ENCODE data around the gene VILL. TPM values are rescaled to one million over a fixed set of nuclear protein-coding genes. Genes with fewer than 3 reads are reported as not detected.
A peak's percentile ranks its signal among the peaks of the same experiment; 100 is the strongest.

Gene VILL
- polyA plus RNA-seq, 2 donors = 4.9 to 16.7 TPM

- 90 to 94% methylated on average over 10 of the region's 10 CpGs for WGBS, 2 donors
- Histone ChIP-seq H3K27ac (ENCODE audit: low read depth in 2 of 2, low read length in 1 of 2) (no peak overlapping the region), H3K27me3 (ENCODE audit: control insufficient read depth in 1 of 2, insufficient read depth in 2 of 2, low read length in 2 of 2) (no peaks in the 10 kb centered on the region), H3K9me3 (ENCODE audit: control insufficient read depth in 2 of 2, insufficient read depth in 1 of 2, low read depth in 1 of 2, low read length in 1 of 2) (no peaks in the 10 kb centered on the region), H3K4me1 (ENCODE audit: control insufficient read depth in 2 of 2, insufficient read depth in 2 of 2, low read length in 1 of 2) (peaks cover 0 to 21% of the 10 kb centered on the region in 2 donors), H3K4me3 (ENCODE audit: low read depth in 1 of 2, low read length in 2 of 2) (no peak overlapping the region), H3K36me3 (ENCODE audit: control insufficient read depth in 2 of 2, insufficient read depth in 2 of 2, low read length in 1 of 2) (peaks cover 0 to 19% of the 10 kb centered on the region in 2 donors)
These were observed 6.8 kb downstream of the VILL start for GRCh38 chr3:37997342-37997741.

- 74 to 81% methylated on average over 6 of the region's 6 CpGs for WGBS, 2 donors
- no peaks in the 10 kb centered on the region for H3K9me3 ChIP-seq (ENCODE audit: control insufficient read depth in 2 of 2, insufficient read depth in 1 of 2, low read depth in 1 of 2, low read length in 1 of 2)
- peaks cover 0 to 21% of the 10 kb centered on the region in 2 donors for H3K36me3 ChIP-seq (ENCODE audit: control insufficient read depth in 2 of 2, insufficient read depth in 2 of 2, low read length in 1 of 2)
- H3K4me1 ChIP-seq (ENCODE audit: control insufficient read depth in 2 of 2, insufficient read depth in 2 of 2, low read length in 1 of 2) = peaks cover 0 to 19% of the 10 kb centered on the region in 2 donors
- no peak overlapping the region for H3K4me3 ChIP-seq (ENCODE audit: low read depth in 1 of 2, low read length in 2 of 2)
- peak overlapping the region; percentile 87 to 96 for H3K27ac ChIP-seq (ENCODE audit: low read depth in 2 of 2, low read length in 1 of 2)
- H3K27me3 ChIP-seq (ENCODE audit: control insufficient read depth in 1 of 2, insufficient read depth in 2 of 2, low read length in 2 of 2) = no peaks in the 10 kb centered on the region
These were observed 7.3 kb downstream of the VILL start for GRCh38 chr3:37997791-37998370.

- Histone ChIP-seq H3K27ac (ENCODE audit: low read depth in 2 of 2, low read length in 1 of 2) (no peak overlapping the region), H3K27me3 (ENCODE audit: control insufficient read depth in 1 of 2, insufficient read depth in 2 of 2, low read length in 2 of 2) (no peaks in the 10 kb centered on the region), H3K4me1 (ENCODE audit: control insufficient read depth in 2 of 2, insufficient read depth in 2 of 2, low read length in 1 of 2) (peaks cover 0 to 22% of the 10 kb centered on the region in 2 donors), H3K9me3 (ENCODE audit: control insufficient read depth in 2 of 2, insufficient read depth in 1 of 2, low read depth in 1 of 2, low read length in 1 of 2) (no peaks in the 10 kb centered on the region), H3K4me3 (ENCODE audit: low read depth in 1 of 2, low read length in 2 of 2) (no peak overlapping the region), H3K36me3 (ENCODE audit: control insufficient read depth in 2 of 2, insufficient read depth in 2 of 2, low read length in 1 of 2) (peaks cover 0 to 21% of the 10 kb centered on the region in 2 donors)
- WGBS, 2 donors = 86 to 89% methylated on average over 6 of the region's 6 CpGs
These were observed 9.2 kb downstream of the VILL start for GRCh38 chr3:37999836-38000235.

- Histone ChIP-seq H3K4me1 (ENCODE audit: control insufficient read depth in 2 of 2, insufficient read depth in 2 of 2, low read length in 1 of 2) (peaks cover 0 to 24% of the 10 kb centered on the region in 2 donors), H3K4me3 (ENCODE audit: low read depth in 1 of 2, low read length in 2 of 2) (no peak overlapping the region), H3K9me3 (ENCODE audit: control insufficient read depth in 2 of 2, insufficient read depth in 1 of 2, low read depth in 1 of 2, low read length in 1 of 2) (no peaks in the 10 kb centered on the region), H3K36me3 (ENCODE audit: control insufficient read depth in 2 of 2, insufficient read depth in 2 of 2, low read length in 1 of 2) (peaks cover 0 to 18% of the 10 kb centered on the region in 2 donors), H3K27me3 (ENCODE audit: control insufficient read depth in 1 of 2, insufficient read depth in 2 of 2, low read length in 2 of 2) (no peaks in the 10 kb centered on the region), H3K27ac (ENCODE audit: low read depth in 2 of 2, low read length in 1 of 2) (peak overlapping the region in 1 of 2 donors; percentile 6)
- WGBS, 2 donors = 93 to 95% methylated on average over 6 of the region's 6 CpGs
These were observed 9.8 kb downstream of the VILL start for GRCh38 chr3:38000242-38000916.

- no peaks in the 10 kb centered on the region for H3K9me3 ChIP-seq (ENCODE audit: control insufficient read depth in 2 of 2, insufficient read depth in 1 of 2, low read depth in 1 of 2, low read length in 1 of 2)
- 95% methylated on average over 6 of the region's 6 CpGs for WGBS, 2 donors
- no peak overlapping the region for H3K4me3 ChIP-seq (ENCODE audit: low read depth in 1 of 2, low read length in 2 of 2)
- H3K27me3 ChIP-seq (ENCODE audit: control insufficient read depth in 1 of 2, insufficient read depth in 2 of 2, low read length in 2 of 2) = no peaks in the 10 kb centered on the region
- H3K36me3 ChIP-seq (ENCODE audit: control insufficient read depth in 2 of 2, insufficient read depth in 2 of 2, low read length in 1 of 2) = peaks cover 0 to 18% of the 10 kb centered on the region in 2 donors
- H3K4me1 ChIP-seq (ENCODE audit: control insufficient read depth in 2 of 2, insufficient read depth in 2 of 2, low read length in 1 of 2) = peaks cover 0 to 30% of the 10 kb centered on the region in 2 donors
- H3K27ac ChIP-seq (ENCODE audit: low read depth in 2 of 2, low read length in 1 of 2) = no peak overlapping the region
These were observed 10.4 kb downstream of the VILL start for GRCh38 chr3:38000965-38001455.

GRCh38 chr3:38001456-38002081 lies 11.0 kb downstream of the VILL start:
- Histone ChIP-seq H3K27me3 (ENCODE audit: control insufficient read depth in 1 of 2, insufficient read depth in 2 of 2, low read length in 2 of 2) (no peaks in the 10 kb centered on the region), H3K27ac (ENCODE audit: low read depth in 2 of 2, low read length in 1 of 2) (no peak overlapping the region), H3K4me1 (ENCODE audit: control insufficient read depth in 2 of 2, insufficient read depth in 2 of 2, low read length in 1 of 2) (peaks cover 0 to 30% of the 10 kb centered on the region in 2 donors), H3K9me3 (ENCODE audit: control insufficient read depth in 2 of 2, insufficient read depth in 1 of 2, low read depth in 1 of 2, low read length in 1 of 2) (no peaks in the 10 kb centered on the region), H3K4me3 (ENCODE audit: low read depth in 1 of 2, low read length in 2 of 2) (no peak overlapping the region), H3K36me3 (ENCODE audit: control insufficient read depth in 2 of 2, insufficient read depth in 2 of 2, low read length in 1 of 2) (peaks cover 0 to 23% of the 10 kb centered on the region in 2 donors)
- WGBS, 2 donors = 84 to 88% methylated on average over 9 of the region's 9 CpGs

GRCh38 chr3:38002291-38002876 lies 11.8 kb downstream of the VILL start:
- no peak overlapping the region for H3K4me3 ChIP-seq (ENCODE audit: low read depth in 1 of 2, low read length in 2 of 2)
- no peaks in the 10 kb centered on the region for H3K9me3 ChIP-seq (ENCODE audit: control insufficient read depth in 2 of 2, insufficient read depth in 1 of 2, low read depth in 1 of 2, low read length in 1 of 2)
- peaks cover 3 to 30% of the 10 kb centered on the region in 2 donors for H3K36me3 ChIP-seq (ENCODE audit: control insufficient read depth in 2 of 2, insufficient read depth in 2 of 2, low read length in 1 of 2)
- H3K4me1 ChIP-seq (ENCODE audit: control insufficient read depth in 2 of 2, insufficient read depth in 2 of 2, low read length in 1 of 2) = peaks cover 0 to 27% of the 10 kb centered on the region in 2 donors
- 93 to 94% methylated on average over 6 of the region's 6 CpGs for WGBS, 2 donors
- H3K27ac ChIP-seq (ENCODE audit: low read depth in 2 of 2, low read length in 1 of 2) = no peak overlapping the region
- H3K27me3 ChIP-seq (ENCODE audit: control insufficient read depth in 1 of 2, insufficient read depth in 2 of 2, low read length in 2 of 2) = no peaks in the 10 kb centered on the region

- no peak overlapping the region for H3K4me3 ChIP-seq (ENCODE audit: low read depth in 1 of 2, low read length in 2 of 2)
- 84 to 89% methylated on average over 9 of the region's 9 CpGs for WGBS, 2 donors
- H3K27ac ChIP-seq (ENCODE audit: low read depth in 2 of 2, low read length in 1 of 2) = no peak overlapping the region
- H3K4me1 ChIP-seq (ENCODE audit: control insufficient read depth in 2 of 2, insufficient read depth in 2 of 2, low read length in 1 of 2) = peaks cover 0 to 27% of the 10 kb centered on the region in 2 donors
- no peaks in the 10 kb centered on the region for H3K27me3 ChIP-seq (ENCODE audit: control insufficient read depth in 1 of 2, insufficient read depth in 2 of 2, low read length in 2 of 2)
- peaks cover 3 to 35% of the 10 kb centered on the region in 2 donors for H3K36me3 ChIP-seq (ENCODE audit: control insufficient read depth in 2 of 2, insufficient read depth in 2 of 2, low read length in 1 of 2)
- no peaks in the 10 kb centered on the region for H3K9me3 ChIP-seq (ENCODE audit: control insufficient read depth in 2 of 2, insufficient read depth in 1 of 2, low read depth in 1 of 2, low read length in 1 of 2)
These were observed 12.4 kb downstream of the VILL start for GRCh38 chr3:38002940-38003339.

GRCh38 chr3:38003371-38003816 lies 12.8 kb downstream of the VILL start:
- Histone ChIP-seq H3K27ac (ENCODE audit: low read depth in 2 of 2, low read length in 1 of 2) (no peak overlapping the region), H3K4me3 (ENCODE audit: low read depth in 1 of 2, low read length in 2 of 2) (no peak overlapping the region), H3K36me3 (ENCODE audit: control insufficient read depth in 2 of 2, insufficient read depth in 2 of 2, low read length in 1 of 2) (peaks cover 5 to 40% of the 10 kb centered on the region in 2 donors), H3K27me3 (ENCODE audit: control insufficient read depth in 1 of 2, insufficient read depth in 2 of 2, low read length in 2 of 2) (no peaks in the 10 kb centered on the region), H3K9me3 (ENCODE audit: control insufficient read depth in 2 of 2, insufficient read depth in 1 of 2, low read depth in 1 of 2, low read length in 1 of 2) (no peaks in the 10 kb centered on the region), H3K4me1 (ENCODE audit: control insufficient read depth in 2 of 2, insufficient read depth in 2 of 2, low read length in 1 of 2) (peaks cover 0 to 22% of the 10 kb centered on the region in 2 donors)
- WGBS, 2 donors = 43 to 50% methylated on average over 7 of the region's 7 CpGs

All from esophagus (tissue), 2 donors.